ENCODE results near the gene OTOP2.

OTOP2 gene

GRCh38 chr17:74925242-74925641, 1.2 kb downstream of the OTOP2 start:
- no peak for DNase-seq

- DNase-seq, result no peak
These were observed 4.7 kb downstream of the OTOP2 start for GRCh38 chr17:74928786-74929185.

- DNase-seq, result no peak
These were observed 6.5 kb downstream of the OTOP2 start for GRCh38 chr17:74930535-74931036.

GRCh38 chr17:74935048-74935447, 11.0 kb downstream of the OTOP2 start:
- no peak for DNase-seq

- DNase-seq, result no peak
These were observed 11.8 kb downstream of the OTOP2 start, which contains the start of gene OTOP3 for GRCh38 chr17:74935585-74936469. OTOP3 (plus strand) TSS chr17:74935898; CDS start chr17:74935922, 24 bp downstream.

- no peak for DNase-seq
These were observed 12.4 kb downstream of the OTOP2 start for GRCh38 chr17:74936470-74936799.

- no peak for DNase-seq
These were observed 13.3 kb downstream of the OTOP2 start for GRCh38 chr17:74937064-74938051.

GRCh38 chr17:74938194-74938950, 14.3 kb downstream of the OTOP2 start:
- no peak for DNase-seq

- no peak for DNase-seq
These were observed 15.5 kb downstream of the OTOP2 start for GRCh38 chr17:74939534-74939933.

GRCh38 chr17:74941128-74941725, 17.2 kb downstream of the OTOP2 start:
- DNase-seq, result no peak

GRCh38 chr17:74943808-74944522, 19.9 kb downstream of the OTOP2 start:
- no peak for DNase-seq

- no peak for DNase-seq
These were observed 21.5 kb downstream of the OTOP2 start for GRCh38 chr17:74945543-74945942.

GRCh38 chr17:74946641-74947040, 22.6 kb downstream of the OTOP2 start:
- DNase-seq, result no peak

GRCh38 chr17:74947041-74947754, 23.1 kb downstream of the OTOP2 start:
- DNase-seq, result no peak

GRCh38 chr17:74949455-74950115, 25.5 kb downstream of the OTOP2 start:
- no peak for DNase-seq

GRCh38 chr17:74950207-74950606, 26.1 kb downstream of the OTOP2 start:
- no peak for DNase-seq

- no peak for DNase-seq
These were observed 27.0 kb downstream of the OTOP2 start for GRCh38 chr17:74951065-74951464.

- DNase-seq, result no peak
These were observed 27.8 kb downstream of the OTOP2 start for GRCh38 chr17:74951680-74952421.

GRCh38 chr17:74952431-74953133, 28.5 kb downstream of the OTOP2 start:
- no peak for DNase-seq

Measured in bone marrow (tissue), 2 donors.